ENCODE results near the gene CAMTA1.

Gene CAMTA1

GRCh38 chr1:7515175-7515574 is 729.9 kb downstream of the CAMTA1 start:
- H2AFZ ChIP-seq (ENCODE audit: low read depth, low read length): no peak overlapping the region
- H3K79me2 ChIP-seq (ENCODE audit: insufficient read depth, low read length): no peaks in the 10 kb centered on the region
- no peak for ATAC-seq (ENCODE audit: insufficient read depth, low read depth)
- H4K20me1 ChIP-seq (ENCODE audit: insufficient read depth, low read length): peaks cover 8% of the 10 kb centered on the region
- no peak for DNase-seq
- H3K36me3 ChIP-seq (ENCODE audit: insufficient read depth, low read length): no peaks in the 10 kb centered on the region
- no peaks in the 10 kb centered on the region for H3K9me3 ChIP-seq (ENCODE audit: insufficient read depth, low read length, severe bottlenecking)
- no peak overlapping the region for H3K27ac ChIP-seq (ENCODE audit: low read length)
- H3K4me2 ChIP-seq (ENCODE audit: insufficient read depth, low read length): no peak overlapping the region
- no peaks in the 10 kb centered on the region for H3K4me1 ChIP-seq (ENCODE audit: insufficient read depth, low read length)
- H3K9ac ChIP-seq (ENCODE audit: low read depth, low read length): no peak overlapping the region
- TF ChIP-seq EZH2 (IDR thresholded peaks at IDR 0.05; ENCODE audit: borderline replicate concordance, low read depth, low read length, severe bottlenecking) (no peak), CTCF (IDR thresholded peaks at IDR 0.05; ENCODE audit: borderline replicate concordance, extremely low read depth, low read length, poor library complexity, severe bottlenecking) (no peak)
- H3K4me3 ChIP-seq (ENCODE audit: low read depth in 1 of 2, low read length in 2 of 2): no peak overlapping the region
- peaks cover 3% of the 10 kb centered on the region for H3K27me3 ChIP-seq (ENCODE audit: insufficient read depth, low read length, poor library complexity)

- TF ChIP-seq CTCF (IDR thresholded peaks at IDR 0.05; ENCODE audit: borderline replicate concordance, extremely low read depth, low read length, poor library complexity, severe bottlenecking) (no peak), EZH2 (IDR thresholded peaks at IDR 0.05; ENCODE audit: borderline replicate concordance, low read depth, low read length, severe bottlenecking) (no peak)
- no peak for DNase-seq
- H2AFZ ChIP-seq (ENCODE audit: low read depth, low read length): no peak overlapping the region
- no peaks in the 10 kb centered on the region for H3K4me1 ChIP-seq (ENCODE audit: insufficient read depth, low read length)
- H3K9me3 ChIP-seq (ENCODE audit: insufficient read depth, low read length, severe bottlenecking): no peaks in the 10 kb centered on the region
- ATAC-seq (ENCODE audit: insufficient read depth, low read depth): no peak
- H3K9ac ChIP-seq (ENCODE audit: low read depth, low read length): no peak overlapping the region
- peaks cover 3% of the 10 kb centered on the region for H3K27me3 ChIP-seq (ENCODE audit: insufficient read depth, low read length, poor library complexity)
- peaks cover 8% of the 10 kb centered on the region for H4K20me1 ChIP-seq (ENCODE audit: insufficient read depth, low read length)
- no peak overlapping the region for H3K4me2 ChIP-seq (ENCODE audit: insufficient read depth, low read length)
- H3K36me3 ChIP-seq (ENCODE audit: insufficient read depth, low read length): no peaks in the 10 kb centered on the region
- H3K79me2 ChIP-seq (ENCODE audit: insufficient read depth, low read length): no peaks in the 10 kb centered on the region
- no peak overlapping the region for H3K27ac ChIP-seq (ENCODE audit: low read length)
- no peak overlapping the region for H3K4me3 ChIP-seq (ENCODE audit: low read depth in 1 of 2, low read length in 2 of 2)
Observed at GRCh38 chr1:7515904-7516303, 730.6 kb downstream of the CAMTA1 start.

- Histone ChIP-seq H4K20me1 (ENCODE audit: insufficient read depth, low read length) (peaks cover 8% of the 10 kb centered on the region), H3K79me2 (ENCODE audit: insufficient read depth, low read length) (no peaks in the 10 kb centered on the region), H3K4me2 (ENCODE audit: insufficient read depth, low read length) (no peak overlapping the region), H3K4me3 (ENCODE audit: low read depth in 1 of 2, low read length in 2 of 2) (no peak overlapping the region), H3K4me1 (ENCODE audit: insufficient read depth, low read length) (no peaks in the 10 kb centered on the region), H2AFZ (ENCODE audit: low read depth, low read length) (no peak overlapping the region), H3K9me3 (ENCODE audit: insufficient read depth, low read length, severe bottlenecking) (no peaks in the 10 kb centered on the region), H3K27ac (ENCODE audit: low read length) (no peak overlapping the region), H3K27me3 (ENCODE audit: insufficient read depth, low read length, poor library complexity) (peaks cover 3% of the 10 kb centered on the region), H3K9ac (ENCODE audit: low read depth, low read length) (no peak overlapping the region), H3K36me3 (ENCODE audit: insufficient read depth, low read length) (no peaks in the 10 kb centered on the region)
- ATAC-seq (ENCODE audit: insufficient read depth, low read depth) (no peak), DNase-seq (no peak)
- TF ChIP-seq CTCF (IDR thresholded peaks at IDR 0.05; ENCODE audit: borderline replicate concordance, extremely low read depth, low read length, poor library complexity, severe bottlenecking) (no peak), EZH2 (IDR thresholded peaks at IDR 0.05; ENCODE audit: borderline replicate concordance, low read depth, low read length, severe bottlenecking) (no peak)
Observed at GRCh38 chr1:7516341-7516740, 731.1 kb downstream of the CAMTA1 start.

- Histone ChIP-seq H3K79me2 (ENCODE audit: insufficient read depth, low read length) (no peaks in the 10 kb centered on the region), H3K4me2 (ENCODE audit: insufficient read depth, low read length) (no peak overlapping the region), H3K9me3 (ENCODE audit: insufficient read depth, low read length, severe bottlenecking) (no peaks in the 10 kb centered on the region), H3K36me3 (ENCODE audit: insufficient read depth, low read length) (no peaks in the 10 kb centered on the region), H3K27me3 (ENCODE audit: insufficient read depth, low read length, poor library complexity) (peaks cover 3% of the 10 kb centered on the region), H3K4me1 (ENCODE audit: insufficient read depth, low read length) (no peaks in the 10 kb centered on the region), H3K27ac (ENCODE audit: low read length) (no peak overlapping the region), H3K4me3 (ENCODE audit: low read depth in 1 of 2, low read length in 2 of 2) (no peak overlapping the region), H2AFZ (ENCODE audit: low read depth, low read length) (no peak overlapping the region), H3K9ac (ENCODE audit: low read depth, low read length) (no peak overlapping the region), H4K20me1 (ENCODE audit: insufficient read depth, low read length) (peaks cover 8% of the 10 kb centered on the region)
- no peak for ATAC-seq (ENCODE audit: insufficient read depth, low read depth)
- TF ChIP-seq CTCF (IDR thresholded peaks at IDR 0.05; ENCODE audit: borderline replicate concordance, extremely low read depth, low read length, poor library complexity, severe bottlenecking): no peak
- TF ChIP-seq EZH2 (IDR thresholded peaks at IDR 0.05; ENCODE audit: borderline replicate concordance, low read depth, low read length, severe bottlenecking): no peak
- no peak for DNase-seq
Observed at GRCh38 chr1:7516929-7517328, 731.7 kb downstream of the CAMTA1 start.

Measured in DND-41 (cell line).